WTC11 (cell line): ENCODE results near the gene HHAT. TPM values are rescaled to one million over a fixed set of nuclear protein-coding genes. Genes with fewer than 3 reads are reported as not detected.

ENCODE experiments used
- ATAC-seq: fragments of 200-7000 bp; cut with Tn5 transposase; 2 replicates; pipeline ENCODE4 v1.10.0; 2021; ENCODE audit warnings: mild to moderate bottlenecking, moderate library complexity
- CTCF ChIA-PET: fragments of 300-600 bp; sonication (Branson Sonifier 250); formaldehyde crosslinking; loops from one replicate; lab custom pipeline; 2021; ENCODE audit warnings: antibody characterized with exemption; lab: Charles Lee
- POLR2A ChIA-PET: fragments of 350-600 bp; sonication (Branson Sonifier 250); formaldehyde crosslinking; loops from one replicate; lab custom pipeline; 2021; ENCODE audit warnings: antibody characterized with exemption; lab: Charles Lee
- DNase-seq: peaks from one replicate; pipeline ENCODE4 v3.0.0; 2021; ENCODE audit warnings: low spot score
- H3K27ac Mint-ChIP-seq: 2 replicates; pipeline ENCODE4 v1.8.0; 2021; ENCODE audit warnings: mixed read lengths
- H3K27me3 Mint-ChIP-seq: 2 replicates; pipeline ENCODE4 v1.8.0; 2021; ENCODE audit warnings: low read depth, mild to moderate bottlenecking, moderate library complexity, mixed read lengths
- H3K36me3 Mint-ChIP-seq: 2 replicates; pipeline ENCODE4 v1.8.0; 2021; ENCODE audit warnings: mixed read lengths
- H3K4me1 Mint-ChIP-seq: 2 replicates; pipeline ENCODE4 v1.8.0; 2022; ENCODE audit warnings: mixed read lengths
- H3K4me3 Mint-ChIP-seq: 2 replicates; pipeline ENCODE4 v1.8.0; 2021; ENCODE audit warnings: mild to moderate bottlenecking, moderate library complexity, mixed read lengths
- H3K9me3 Mint-ChIP-seq: 2 replicates; pipeline ENCODE4 v1.8.0; 2021; ENCODE audit warnings: mixed read lengths
- AR ChIP-seq: fragments of 250-450 bp; sonication (Bioruptor Pico); IDR thresholded peaks from 2 replicates; pipeline ENCODE4 v1.9.0; 2021; ENCODE audit warnings: mild to moderate bottlenecking
- ATF3 ChIP-seq: sonication (generic); formaldehyde crosslinking; conservative IDR thresholded peaks from 2 replicates; pipeline ENCODE4 v1.8.1; 2022; ENCODE audit warnings: mild to moderate bottlenecking, missing genetic modification reagents
- CREB1 ChIP-seq: sonication (generic); formaldehyde crosslinking; IDR thresholded peaks from 2 replicates; pipeline ENCODE4 v1.8.0; 2023; ENCODE audit warnings: mild to moderate bottlenecking, missing genetic modification reagents
- CREM ChIP-seq: sonication (generic); formaldehyde crosslinking; IDR thresholded peaks from 2 replicates; pipeline ENCODE4 v1.8.1; 2022; ENCODE audit warnings: mild to moderate bottlenecking, missing genetic modification reagents, moderate library complexity
- CTCF ChIP-seq: fragments of 200-600 bp; IDR thresholded peaks from 2 replicates; pipeline ENCODE4 v1.8.0; 2022; ENCODE audit warnings: antibody characterized with exemption
- E2F5 ChIP-seq: sonication (generic); formaldehyde crosslinking; IDR thresholded peaks from 2 replicates; pipeline ENCODE4 v1.8.1; 2022; ENCODE audit warnings: mild to moderate bottlenecking, moderate library complexity, missing genetic modification reagents
- ERG ChIP-seq: fragments of 250-450 bp; sonication (Bioruptor Pico); IDR thresholded peaks from 2 replicates; pipeline ENCODE4 v1.8.0; 2021; ENCODE audit warnings: mild to moderate bottlenecking
- FOXK1 ChIP-seq: sonication (generic); formaldehyde crosslinking; IDR thresholded peaks from 2 replicates; pipeline ENCODE4 v1.8.0; 2022; ENCODE audit warnings: mild to moderate bottlenecking, moderate library complexity, missing genetic modification reagents
- FOXP1 ChIP-seq: sonication (generic); formaldehyde crosslinking; IDR thresholded peaks from 2 replicates; pipeline ENCODE4 v1.8.0; 2022; ENCODE audit warnings: missing genetic modification reagents, mild to moderate bottlenecking, moderate library complexity, borderline replicate concordance
- MLX ChIP-seq: sonication (generic); formaldehyde crosslinking; IDR thresholded peaks from 2 replicates; pipeline ENCODE4 v1.8.1; 2023; ENCODE audit warnings: mild to moderate bottlenecking, missing genetic modification reagents, moderate library complexity
- NFE2L1 ChIP-seq: sonication (generic); formaldehyde crosslinking; IDR thresholded peaks from 2 replicates; pipeline ENCODE4 v1.8.1; 2023; ENCODE audit warnings: missing genetic modification reagents
- SMAD4 ChIP-seq: sonication (generic); formaldehyde crosslinking; IDR thresholded peaks from 2 replicates; pipeline ENCODE4 v1.8.0; 2022; ENCODE audit warnings: mild to moderate bottlenecking, missing genetic modification reagents
- TEAD4 ChIP-seq: sonication (generic); formaldehyde crosslinking; IDR thresholded peaks from 2 replicates; pipeline ENCODE4 v1.8.0; 2022; ENCODE audit warnings: mild to moderate bottlenecking, missing genetic modification reagents
- ZNF423 ChIP-seq: fragments of 250-450 bp; sonication (Bioruptor Pico); IDR thresholded peaks from 2 replicates; pipeline ENCODE4 v2.1.2; 2022; ENCODE audit warnings: mild to moderate bottlenecking, moderate library complexity
- ZSCAN18 ChIP-seq: fragments of 250-450 bp; sonication (Bioruptor Pico); IDR thresholded peaks from 2 replicates; pipeline ENCODE4 v2.1.2; 2022; ENCODE audit warnings: mild to moderate bottlenecking, moderate library complexity
- total RNA-seq: library from RNA; stranded (reverse); gene quantifications from 3 replicates; pipeline ENCODE4 v1.2.3, GENCODE V29; 2021

Gene HHAT
- total RNA-seq, 1 experiment from 2014 or later, result 0.39 TPM

- TF ChIP-seq ZSCAN18 (CRISPR knock-in tag) (no peak), ERG (no peak), ZNF423 (CRISPR knock-in tag) (no peak), MLX (CRISPR knock-in tag) (no peak), E2F5 (no peak), SMAD4 (CRISPR knock-in tag) (no peak)
These were observed 366.3 kb downstream of the HHAT start (continued) for GRCh38 chr1:210695026-210695425.

- H3K4me3 Mint-ChIP-seq, result no peak overlapping the region
- no peaks in the 10 kb centered on the region for H3K4me1 Mint-ChIP-seq
- no peak for DNase-seq
- POLR2A ChIA-PET, result no interaction called here
- ATAC-seq, result no peak
- peaks cover 3% of the 10 kb centered on the region for H3K9me3 Mint-ChIP-seq
- no peaks in the 10 kb centered on the region for H3K27me3 Mint-ChIP-seq
- no peak for TF ChIP-seq NFE2L1 (CRISPR knock-in tag)
- no peak for TF ChIP-seq TEAD4 (CRISPR knock-in tag)
- TF ChIP-seq CTCF, result no peak
- TF ChIP-seq CREB1 (CRISPR knock-in tag), result no peak
- TF ChIP-seq FOXK1 (CRISPR knock-in tag), result no peak
- TF ChIP-seq AR, result no peak
- no peak for TF ChIP-seq E2F5
- no peak for TF ChIP-seq ATF3 (CRISPR knock-in tag)
- no peak for TF ChIP-seq ERG
- no peak for TF ChIP-seq FOXP1 (CRISPR knock-in tag)
- no peak for TF ChIP-seq CREM (CRISPR knock-in tag)
- TF ChIP-seq, all 79 proteins: peak for 0
- Mint-ChIP-seq H3K27ac (no peak overlapping the region), H3K36me3 (no peaks in the 10 kb centered on the region; the same call in 1 of the 2 replicates)
- CTCF ChIA-PET, result interaction anchor here (1.2 kb wide), 1 partner anchor 12 kb away, joined by 3 read pairs; no protein-coding TSS in a partner anchor
These were observed 368.0 kb downstream of the HHAT start for GRCh38 chr1:210696709-210697108.
